Thoracic aorta (tissue), 2 donors: Measurements from ENCODE around the gene BLMH. TPM values are rescaled to one million over a fixed set of nuclear protein-coding genes. Genes with fewer than 3 reads are reported as not detected.
"Not testable (repeated sequence)": the region's sequence is repeated elsewhere in the genome, so short reads cannot be mapped to it uniquely, and the experiment has no call there.

ENCODE experiments used
- ATAC-seq: fragments of 150-250 bp; one replicate; pipeline ENCODE4 v1.8.0; 2017; ENCODE audit warnings: low read depth; ENCODE audit not compliant: insufficient number of reproducible peaks, low FRiP score
- DNase-seq: peaks from one replicate; pipeline ENCODE4 v3.0.0-alpha.2; 2020; ENCODE audit warnings: low spot score
- H3K27ac ChIP-seq, 2 donors: fragments of 200-600 bp; sonication (generic); 1 replicate in 1 of 2; 2 replicates in 1 of 2; pipeline ENCODE4 v1.5.1; 2016; ENCODE audit warnings: mild to moderate bottlenecking in 2 of 2, moderate library complexity in 2 of 2
- H3K27me3 ChIP-seq: fragments of 200-600 bp; sonication (generic); replicated peaks from 2 replicates; pipeline ENCODE4 v1.6.0; 2016; ENCODE audit warnings: mild to moderate bottlenecking; ENCODE audit not compliant: insufficient read depth
- H3K36me3 ChIP-seq: fragments of 200-600 bp; sonication (generic); one replicate; pipeline ENCODE4 v1.5.1; 2016
- H3K4me1 ChIP-seq, 2 donors: fragments of 200-600 bp; sonication (generic); 1 replicate in 1 of 2; 2 replicates in 1 of 2; pipeline versions ENCODE4 v1.5.1 to v1.6.0; 2016; ENCODE audit warnings: low read depth in 2 of 2, mild to moderate bottlenecking in 1 of 2; ENCODE audit not compliant: control insufficient read depth in 1 of 2
- H3K4me3 ChIP-seq: fragments of 200-600 bp; sonication (generic); 2 replicates; pipeline ENCODE4 v1.5.1; 2016; ENCODE audit warnings: mild to moderate bottlenecking
- H3K9me3 ChIP-seq: fragments of 200-600 bp; sonication (generic); 2 replicates; pipeline ENCODE4 v1.5.1; 2016
- CTCF ChIP-seq: fragments of 200-600 bp; sonication (generic); IDR thresholded peaks from one replicate; pipeline ENCODE4 v1.5.1; 2019; ENCODE audit warnings: antibody characterized with exemption
- total RNA-seq, 2 donors: library from RNA; depleted of rRNA; stranded (reverse); fragments of >200 nt; gene quantifications; one replicate each; pipeline versions ENCODE4 v1.1.0 to v1.2.3, GENCODE V29; 2016

BLMH gene
- total RNA-seq, 2 donors from 2014 or later = 21.5 to 34.6 TPM

GRCh38 chr17:30232824-30233427, 58.8 kb downstream of the BLMH start:
- ATAC-seq (no peak), DNase-seq (no peak)
- Histone ChIP-seq H3K27me3 (no peaks in the 10 kb centered on the region), H3K4me1 (peaks cover 17 to 26% of the 10 kb centered on the region in 2 donors), H3K36me3 (no peaks in the 10 kb centered on the region), H3K27ac (no peak overlapping the region), H3K9me3 (no peaks in the 10 kb centered on the region), H3K4me3 (no peak overlapping the region)
- no peak for TF ChIP-seq CTCF

- ATAC-seq = no peak
- no peaks in the 10 kb centered on the region for H3K27me3 ChIP-seq
Observed at GRCh38 chr17:30232015-30232823, 59.5 kb downstream of the BLMH start.

GRCh38 chr17:30230596-30231125, 61.1 kb downstream of the BLMH start:
- Histone ChIP-seq H3K4me3 (no peak overlapping the region), H3K4me1 (peaks cover 6 to 7% of the 10 kb centered on the region in 2 donors), H3K27ac (no peak overlapping the region), H3K27me3 (no peaks in the 10 kb centered on the region), H3K36me3 (no peaks in the 10 kb centered on the region), H3K9me3 (no peaks in the 10 kb centered on the region)
- DNase-seq = no peak
- no peak for TF ChIP-seq CTCF
- ATAC-seq = no peak

More at GRCh38 chr17:30232015-30232823, 59.5 kb downstream of the BLMH start:
- Histone ChIP-seq H3K4me1 (peaks cover 17 to 19% of the 10 kb centered on the region in 2 donors), H3K9me3 (no peaks in the 10 kb centered on the region), H3K27ac (peak overlapping the region in 1 of 2 donors; percentile 28), H3K36me3 (no peaks in the 10 kb centered on the region), H3K4me3 (no peak overlapping the region)
- no peak for DNase-seq
- no peak for TF ChIP-seq CTCF

GRCh38 chr17:30230009-30230408, 61.7 kb downstream of the BLMH start:
- ATAC-seq, H3K9me3 ChIP-seq, DNase-seq, H3K27ac ChIP-seq, H3K4me1 ChIP-seq, H3K36me3 ChIP-seq, H3K27me3 ChIP-seq, H3K4me3 ChIP-seq: not testable (repeated sequence)

GRCh38 chr17:30229012-30229411, 62.7 kb downstream of the BLMH start:
- H3K27ac ChIP-seq = no peak overlapping the region
- DNase-seq (no peak), ATAC-seq (no peak)
- H3K4me1 ChIP-seq = peaks cover 0 to 13% of the 10 kb centered on the region in 2 donors
- no peaks in the 10 kb centered on the region for H3K9me3 ChIP-seq
- no peak overlapping the region for H3K4me3 ChIP-seq
- no peaks in the 10 kb centered on the region for H3K27me3 ChIP-seq
- no peaks in the 10 kb centered on the region for H3K36me3 ChIP-seq
- no peak for TF ChIP-seq CTCF
